ENCODE data around the gene EYA3.

EYA3 gene

GRCh38 chr1:28087614-28088167 is 719 bp downstream of the EYA3 start:
- peak; percentile 48 for TF ChIP-seq CTCF (IDR thresholded peaks at IDR 0.05; ENCODE audit: extremely low read depth, insufficient read depth, missing control alignments)
- in situ Hi-C loops (cut with MboI; ENCODE audit: low pct_unique_long_range_greater_than_20kb, low sequenced_read_pairs, unreplicated experiment): no loop called here
- DNase-seq (ENCODE audit: low spot score): no peak

- no peak for TF ChIP-seq CTCF (IDR thresholded peaks at IDR 0.05; ENCODE audit: extremely low read depth, insufficient read depth, missing control alignments)
- in situ Hi-C loops (cut with MboI; ENCODE audit: low pct_unique_long_range_greater_than_20kb, low sequenced_read_pairs, unreplicated experiment): no loop called here
Observed at GRCh38 chr1:28086651-28087050, 1.8 kb downstream of the EYA3 start.

DNA sequence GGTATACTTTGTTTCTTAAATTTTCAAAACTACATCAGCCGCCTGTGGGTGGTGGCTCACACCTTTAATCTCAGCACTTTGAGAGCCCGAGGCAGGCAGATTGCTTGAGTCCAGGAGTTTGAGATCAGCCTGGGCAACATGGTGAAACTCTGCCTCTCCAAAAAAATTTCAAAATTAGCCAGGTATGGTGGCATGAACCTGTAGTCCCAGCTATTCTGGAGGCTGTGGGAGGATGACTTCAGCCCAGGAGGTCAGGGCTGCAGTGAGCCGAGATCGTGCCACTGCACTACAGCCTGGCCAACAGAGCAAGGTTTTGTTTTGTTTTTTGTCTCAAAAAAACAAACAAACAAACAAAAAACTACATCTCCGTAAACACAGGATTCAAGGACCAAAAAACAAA is 3.3 kb downstream of the EYA3 start:
- in situ Hi-C loops (cut with MboI; ENCODE audit: low pct_unique_long_range_greater_than_20kb, low sequenced_read_pairs, unreplicated experiment): no loop called here
- DNase-seq (ENCODE audit: low spot score): no peak
- TF ChIP-seq CTCF (IDR thresholded peaks at IDR 0.05; ENCODE audit: extremely low read depth, insufficient read depth, missing control alignments): no peak

More at GRCh38 chr1:28086651-28087050, 1.8 kb downstream of the EYA3 start:
- DNase-seq (ENCODE audit: low spot score): no peak

GRCh38 chr1:28083876-28084275 is 4.5 kb downstream of the EYA3 start:
- in situ Hi-C loops (cut with MboI; ENCODE audit: low pct_unique_long_range_greater_than_20kb, low sequenced_read_pairs, unreplicated experiment): no loop called here
- no peak for TF ChIP-seq CTCF (IDR thresholded peaks at IDR 0.05; ENCODE audit: extremely low read depth, insufficient read depth, missing control alignments)
- DNase-seq (ENCODE audit: low spot score): no peak

- no peak for DNase-seq (ENCODE audit: low spot score)
- no peak for TF ChIP-seq CTCF (IDR thresholded peaks at IDR 0.05; ENCODE audit: extremely low read depth, insufficient read depth, missing control alignments)
- in situ Hi-C loops (cut with MboI; ENCODE audit: low pct_unique_long_range_greater_than_20kb, low sequenced_read_pairs, unreplicated experiment): no loop called here
Observed at GRCh38 chr1:28078680-28079626, 9.5 kb downstream of the EYA3 start.

DNA sequence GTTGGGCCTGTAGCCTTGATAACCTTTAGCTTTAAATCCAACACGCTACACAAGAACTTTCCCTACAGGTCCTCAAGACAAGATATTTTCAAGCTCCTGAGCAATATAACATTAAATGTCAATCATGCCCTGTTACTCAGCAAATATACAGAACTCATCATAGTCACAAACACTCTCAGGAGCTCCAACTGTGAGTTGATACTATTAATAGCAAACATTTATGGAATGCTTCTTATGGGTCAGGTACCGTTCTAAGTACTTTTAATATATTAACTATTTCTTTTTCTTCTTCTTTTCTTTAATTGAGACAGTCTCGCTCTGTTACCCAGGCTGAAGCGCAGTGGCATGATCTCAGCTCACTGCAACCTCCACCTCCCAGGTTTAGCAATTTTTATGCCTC is 10.1 kb downstream of the EYA3 start:
- no peak for DNase-seq (ENCODE audit: low spot score)
- TF ChIP-seq CTCF (IDR thresholded peaks at IDR 0.05; ENCODE audit: extremely low read depth, insufficient read depth, missing control alignments): no peak
- in situ Hi-C loops (cut with MboI; ENCODE audit: low pct_unique_long_range_greater_than_20kb, low sequenced_read_pairs, unreplicated experiment): no loop called here
